Measurements from ENCODE around the gene ACMSD.
A peak's percentile ranks its signal among the peaks of the same experiment; 100 is the strongest.
"Not testable (repeated sequence)": the region's sequence is repeated elsewhere in the genome, so short reads cannot be mapped to it uniquely, and the experiment has no call there.

ACMSD gene

DNA sequence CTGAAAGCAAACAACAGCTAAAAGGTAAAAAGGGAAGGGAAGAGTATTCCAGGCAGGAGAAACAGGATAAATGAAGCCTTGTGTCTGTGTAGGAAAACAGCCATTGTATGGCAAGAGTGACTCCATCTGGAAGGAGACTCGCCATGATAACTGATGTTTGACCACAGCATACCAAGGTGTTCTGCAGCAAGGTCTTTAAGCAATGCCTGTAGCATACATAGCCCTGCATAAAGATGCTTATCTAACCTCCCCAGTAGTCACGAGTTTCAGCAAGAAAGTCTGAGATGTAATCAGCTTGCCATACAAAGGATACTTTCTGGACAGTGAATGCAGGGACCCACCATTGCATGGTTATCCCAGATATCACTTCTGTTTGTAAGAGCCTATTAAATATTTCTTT lies 68.3 kb downstream of the ACMSD start:
- no peak for DNase-seq (ENCODE audit: low read depth in 2 of 2)

DNA sequence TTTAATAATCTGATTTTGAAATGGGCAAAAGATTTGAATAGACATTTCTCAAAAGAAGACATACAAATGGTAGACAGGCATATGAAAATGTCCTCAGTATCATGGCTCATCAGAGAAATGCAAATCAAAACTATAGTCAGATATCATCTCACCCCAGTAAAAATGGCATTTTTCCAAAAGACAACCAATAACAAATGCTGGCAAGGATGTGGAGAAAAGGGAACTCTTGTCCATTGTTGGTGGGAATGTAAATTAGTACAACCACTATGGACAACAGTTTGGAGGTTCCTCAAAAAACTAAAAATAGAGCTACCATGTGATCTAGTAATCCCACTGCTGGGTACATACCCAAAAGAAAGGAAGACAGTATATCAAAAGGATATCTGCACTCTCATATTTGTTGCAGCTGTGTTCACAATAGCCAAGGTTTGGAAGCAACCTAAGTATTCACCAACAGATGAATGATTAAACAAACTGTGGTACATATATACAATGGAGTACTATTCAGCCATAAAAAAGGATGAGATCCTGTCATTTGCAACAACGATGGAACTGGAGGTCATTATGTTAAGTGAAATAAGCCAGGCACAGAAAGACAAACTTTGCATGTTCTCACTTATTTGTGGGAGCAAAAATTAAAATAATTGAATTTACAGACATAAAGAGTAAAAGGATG lies 69.2 kb downstream of the ACMSD start:
- DNase-seq (ENCODE audit: low read depth in 2 of 2) = not testable (repeated sequence)

DNA sequence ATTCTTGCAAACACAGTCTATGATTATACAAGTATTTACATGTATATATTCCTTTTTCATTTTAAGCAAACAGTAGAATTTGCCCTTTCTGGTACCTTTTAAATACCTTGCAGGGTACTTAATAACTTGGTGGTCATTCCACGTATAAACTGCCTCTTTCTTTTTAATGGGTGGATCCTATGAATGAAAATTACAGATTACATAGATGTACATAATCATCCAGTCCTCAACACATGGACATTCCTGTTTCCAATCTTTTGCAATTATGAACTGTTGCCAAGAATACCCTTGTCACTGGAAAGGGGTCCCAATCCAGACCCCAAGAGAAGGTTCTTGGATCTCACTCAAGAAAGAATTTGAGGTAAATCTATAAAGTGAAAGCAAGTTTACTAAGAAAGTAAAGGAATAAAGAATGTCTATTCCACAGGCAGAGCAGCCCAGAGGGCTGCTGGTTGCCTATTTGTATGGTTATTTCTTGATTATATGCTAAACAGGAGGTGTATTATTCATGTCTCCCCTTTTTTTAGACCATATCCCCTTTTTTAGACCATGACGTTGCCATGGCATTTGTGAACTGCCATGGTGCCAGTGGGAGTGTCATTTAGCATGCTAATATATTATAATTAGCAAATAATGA lies 72.5 kb downstream of the ACMSD start:
- DNase-seq (ENCODE audit: low read depth in 2 of 2) = no peak

DNA sequence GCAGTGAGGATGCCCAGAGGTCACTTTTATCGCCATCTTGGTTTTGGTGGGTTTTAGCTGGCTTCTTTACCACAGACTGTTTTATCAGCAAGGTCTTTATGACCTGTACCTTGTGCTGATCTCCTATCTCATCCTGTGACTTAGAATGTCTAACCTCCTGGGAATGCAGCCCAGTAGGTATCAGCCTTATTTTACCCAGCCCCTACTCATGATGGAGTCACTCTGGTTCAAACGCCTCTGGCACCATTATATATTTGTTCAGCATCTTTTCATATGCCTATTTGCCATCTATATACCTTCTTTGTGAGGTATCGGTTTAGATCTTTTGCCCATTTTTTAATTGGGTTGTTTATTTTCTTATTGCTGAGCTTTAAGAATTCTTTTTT lies 73.0 kb downstream of the ACMSD start:
- DNase-seq (ENCODE audit: low read depth in 2 of 2) = no peak

DNA sequence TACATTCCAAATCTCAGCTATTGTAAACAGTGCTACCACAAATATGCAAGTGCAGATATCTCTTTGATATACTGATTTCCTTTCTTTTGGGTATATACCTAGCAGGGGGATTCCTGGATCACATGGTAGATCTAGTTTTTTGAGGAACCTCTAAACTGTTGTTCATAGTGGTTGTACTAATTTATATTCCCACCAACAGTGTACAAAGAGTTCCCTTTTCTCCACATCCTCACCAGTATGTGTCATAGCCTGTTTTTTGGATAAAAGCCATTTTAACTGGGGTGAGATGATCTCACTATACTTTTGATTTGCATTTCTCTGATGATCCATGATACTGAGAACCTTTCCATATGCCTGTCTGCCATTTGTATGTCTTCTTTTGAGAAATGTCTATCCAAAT lies 73.9 kb downstream of the ACMSD start:
- DNase-seq (ENCODE audit: low read depth in 2 of 2) = no peak

DNA sequence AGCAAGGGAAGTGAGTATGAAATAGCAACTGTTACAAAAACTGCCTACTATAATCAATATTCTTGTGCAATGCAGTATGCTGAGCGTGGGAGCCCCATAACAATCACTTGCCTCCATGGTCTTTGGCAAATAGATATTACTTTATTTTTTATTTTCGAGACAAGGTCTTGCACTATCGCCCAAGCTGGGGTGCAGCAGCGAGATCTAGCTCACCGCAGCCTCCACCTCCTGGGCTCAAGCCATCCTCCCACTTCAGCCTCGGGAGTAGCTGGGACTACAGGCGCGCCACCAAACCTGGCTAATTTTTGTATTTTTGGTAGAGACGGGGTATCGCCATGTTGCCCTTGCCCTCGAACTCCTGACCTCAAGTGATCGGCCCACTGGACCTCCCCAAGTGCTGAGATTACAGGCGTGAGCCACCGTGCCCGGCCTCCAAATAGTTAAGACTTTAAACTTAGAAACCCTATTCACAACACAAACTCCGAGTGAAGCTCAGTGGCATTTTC lies 79.0 kb downstream of the ACMSD start:
- DNase-seq (ENCODE audit: low read depth in 2 of 2) = no peak

DNA sequence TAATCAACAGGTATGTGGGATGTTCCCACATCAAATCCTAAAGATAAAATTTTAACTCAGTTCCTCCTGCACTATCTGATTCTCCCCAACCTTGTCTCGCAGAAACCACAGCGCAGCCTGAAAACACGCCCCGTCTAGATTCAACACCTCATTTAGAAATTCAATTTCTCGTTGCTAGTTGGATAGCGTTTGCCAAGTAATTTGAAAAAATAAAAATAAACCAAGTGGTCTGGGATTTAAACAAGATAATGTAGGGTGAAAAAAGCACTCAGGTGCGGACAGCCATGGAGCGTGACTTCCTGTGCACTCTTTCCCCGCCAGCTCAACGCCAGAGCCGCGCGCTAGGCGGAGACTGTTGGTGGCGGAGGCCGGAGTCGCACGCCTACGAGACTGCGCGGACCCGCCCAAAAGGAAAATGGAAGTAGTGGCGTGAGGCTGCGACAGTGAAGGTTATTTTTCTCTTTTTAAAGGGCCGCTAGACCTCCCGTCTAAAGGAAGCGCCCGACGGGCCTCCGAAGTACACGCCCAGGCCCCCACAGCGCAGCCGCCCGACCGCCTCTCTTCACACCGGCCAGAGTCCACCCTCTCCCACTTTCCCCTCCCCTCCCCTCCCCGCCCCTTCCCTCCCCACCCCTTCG lies 79.6 kb downstream of the ACMSD start:
- peak; percentile 63 to 70 for DNase-seq (ENCODE audit: low read depth in 2 of 2)

DNA sequence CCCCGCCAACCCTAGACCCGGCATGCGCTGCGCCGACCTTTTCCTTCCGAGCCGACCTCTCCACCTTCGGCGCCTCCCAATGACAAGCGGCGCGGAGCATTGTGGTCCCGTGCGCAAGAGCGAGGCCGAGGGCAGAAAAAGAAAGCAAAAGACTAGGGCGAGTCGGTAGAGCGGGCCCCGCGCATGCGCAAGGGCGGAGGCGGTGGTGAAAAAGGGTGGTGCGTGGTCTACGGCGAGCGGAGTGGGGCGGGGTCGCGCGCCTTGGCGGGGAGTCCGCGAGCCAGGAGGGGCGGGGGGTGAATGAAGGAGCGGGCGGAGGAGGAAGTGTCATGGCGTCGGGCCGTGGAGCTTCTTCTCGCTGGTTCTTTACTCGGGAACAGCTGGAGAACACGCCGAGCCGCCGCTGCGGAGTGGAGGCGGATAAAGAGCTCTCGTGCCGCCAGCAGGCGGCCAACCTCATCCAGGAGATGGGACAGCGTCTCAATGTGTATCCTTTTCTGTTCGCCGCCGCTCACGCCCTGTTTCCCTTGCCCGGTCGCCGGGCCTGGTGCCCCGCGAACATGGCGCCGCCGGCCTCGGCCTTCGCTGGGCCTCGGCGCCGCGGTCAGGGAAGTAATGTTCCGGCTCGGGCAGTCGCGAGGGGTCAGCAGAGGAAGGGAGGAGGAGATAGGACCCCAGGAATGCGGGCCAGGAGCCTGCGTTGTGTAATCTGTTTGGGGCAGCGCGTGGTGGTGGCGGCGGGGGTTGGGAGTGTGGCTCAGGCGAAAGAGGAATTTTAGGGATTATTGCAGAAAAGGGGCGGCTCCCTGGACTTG lies 80.3 kb downstream of the ACMSD start, which contains the start of gene CCNT2:
TSS of gene CCNT2 (plus strand) at position 297 of the 815 bp plus-strand sequence. CDS start at position 330, 33 bp downstream.
- peak; percentile 98 to 99 for DNase-seq (ENCODE audit: low read depth in 2 of 2)

DNA sequence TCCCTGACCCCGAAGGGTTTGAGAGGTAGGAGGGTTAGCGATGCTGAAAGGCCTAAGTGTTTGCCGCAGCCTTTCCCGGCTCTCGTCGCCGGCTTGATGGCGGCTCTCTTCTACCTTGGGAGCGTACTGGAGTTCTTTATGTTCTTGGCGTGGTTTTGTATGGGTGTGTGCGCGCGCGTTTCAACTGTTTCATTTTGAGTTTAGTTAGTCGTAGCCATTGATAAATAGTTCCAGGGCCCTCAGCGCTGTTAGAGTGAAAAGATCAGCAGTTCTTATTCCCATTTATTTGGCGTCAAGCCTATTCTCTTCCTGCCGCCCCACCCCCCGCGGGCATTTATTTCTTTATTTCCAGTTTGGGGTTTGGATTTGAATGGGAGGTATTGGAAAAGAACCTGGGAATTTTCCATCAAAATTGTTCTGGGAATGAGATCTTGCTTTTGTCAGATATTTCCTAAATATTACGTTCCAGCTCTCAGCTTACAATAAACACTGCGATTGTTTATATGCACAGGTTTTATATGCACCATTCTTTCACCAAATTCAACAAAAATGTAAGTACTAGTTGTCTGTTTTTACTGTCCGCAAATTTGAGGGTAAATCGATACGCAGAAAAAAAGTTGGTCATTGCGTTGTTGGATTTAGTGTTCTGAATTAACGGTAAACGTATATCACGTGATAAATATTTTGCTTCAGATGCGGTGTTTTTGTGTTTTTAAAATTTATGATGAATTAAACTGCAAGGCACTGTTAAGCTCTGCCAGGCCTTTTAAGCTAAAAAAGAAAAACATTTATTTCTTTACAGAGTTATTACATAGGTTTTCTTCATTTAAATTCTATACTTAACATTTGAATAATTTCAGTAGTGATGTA lies 81.2 kb downstream of the ACMSD start:
- peak in 1 of 2 donors; percentile 28 for DNase-seq (ENCODE audit: low read depth in 2 of 2)

DNA sequence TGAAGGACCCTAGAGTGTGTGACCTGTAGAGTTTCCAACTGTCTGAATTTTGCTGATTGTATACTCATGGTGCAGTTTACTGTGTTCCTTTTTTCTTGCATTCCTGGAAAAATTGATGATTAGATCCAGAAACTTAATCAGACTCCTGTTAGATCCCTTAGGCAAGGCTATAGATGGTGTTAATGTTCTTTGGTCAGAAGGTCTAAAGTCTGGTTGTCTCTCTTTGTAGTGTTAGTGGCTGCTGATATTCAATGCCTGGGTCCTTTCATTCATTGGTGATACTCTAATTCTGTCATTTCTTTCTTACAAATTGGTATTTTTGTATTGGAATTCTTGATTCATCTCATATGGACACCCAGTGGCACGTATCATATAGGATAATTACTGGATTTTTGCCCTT lies 86.5 kb downstream of the ACMSD start:
- DNase-seq (ENCODE audit: low read depth in 2 of 2) = no peak

DNA sequence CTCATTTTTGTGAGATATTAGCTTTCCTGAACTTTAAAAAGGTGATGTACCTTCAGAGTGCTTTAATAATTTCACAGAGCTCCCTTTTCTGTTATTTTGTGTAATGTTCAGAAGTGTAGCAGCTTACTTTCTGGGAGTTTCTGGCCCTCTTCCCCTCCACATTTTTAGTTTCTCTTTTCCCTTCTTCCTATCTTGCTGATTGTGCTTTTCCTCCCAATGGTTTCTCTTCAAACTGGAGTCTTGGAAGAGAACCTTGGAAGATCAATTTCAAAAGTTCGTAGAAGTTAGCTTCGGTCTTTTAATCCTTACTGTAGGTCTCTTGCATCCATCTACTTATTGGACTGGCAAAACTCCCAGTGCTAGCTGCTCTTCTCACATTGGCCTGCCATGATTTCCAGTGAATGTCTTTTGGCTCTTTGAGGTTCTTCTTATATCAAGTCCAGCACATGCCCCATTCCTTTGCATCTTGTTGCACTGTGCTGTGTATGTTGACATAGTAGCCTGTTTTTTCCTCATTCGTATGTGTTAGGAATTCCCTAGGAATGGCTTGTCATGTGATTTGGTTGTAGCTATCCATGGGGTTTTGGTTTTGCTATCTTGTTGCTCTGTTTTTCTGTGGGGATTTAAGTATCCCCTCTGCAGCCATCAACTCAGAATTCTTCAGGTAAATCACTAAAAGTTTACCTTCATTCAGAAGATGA lies 88.0 kb downstream of the ACMSD start:
- DNase-seq (ENCODE audit: low read depth in 2 of 2) = no peak

DNA sequence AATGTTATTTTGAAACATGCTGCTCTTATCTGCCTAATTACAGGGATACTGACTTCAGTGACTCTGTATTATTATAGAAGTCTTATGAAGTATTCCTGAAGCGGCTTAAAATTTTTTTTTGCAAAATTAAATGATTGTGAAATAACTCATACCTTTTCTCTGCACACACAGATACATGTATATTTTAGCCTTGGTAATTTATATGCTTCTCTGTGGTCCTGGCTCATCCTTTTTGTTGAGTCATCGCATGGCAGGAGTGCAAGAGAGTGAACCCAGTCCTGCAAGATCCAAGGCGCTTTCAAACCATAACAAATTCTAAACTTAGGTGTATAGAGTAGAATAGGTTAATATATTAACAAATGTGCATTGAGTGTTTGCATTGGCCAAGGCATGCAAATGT lies 88.8 kb downstream of the ACMSD start:
- DNase-seq (ENCODE audit: low read depth in 2 of 2) = no peak

DNA sequence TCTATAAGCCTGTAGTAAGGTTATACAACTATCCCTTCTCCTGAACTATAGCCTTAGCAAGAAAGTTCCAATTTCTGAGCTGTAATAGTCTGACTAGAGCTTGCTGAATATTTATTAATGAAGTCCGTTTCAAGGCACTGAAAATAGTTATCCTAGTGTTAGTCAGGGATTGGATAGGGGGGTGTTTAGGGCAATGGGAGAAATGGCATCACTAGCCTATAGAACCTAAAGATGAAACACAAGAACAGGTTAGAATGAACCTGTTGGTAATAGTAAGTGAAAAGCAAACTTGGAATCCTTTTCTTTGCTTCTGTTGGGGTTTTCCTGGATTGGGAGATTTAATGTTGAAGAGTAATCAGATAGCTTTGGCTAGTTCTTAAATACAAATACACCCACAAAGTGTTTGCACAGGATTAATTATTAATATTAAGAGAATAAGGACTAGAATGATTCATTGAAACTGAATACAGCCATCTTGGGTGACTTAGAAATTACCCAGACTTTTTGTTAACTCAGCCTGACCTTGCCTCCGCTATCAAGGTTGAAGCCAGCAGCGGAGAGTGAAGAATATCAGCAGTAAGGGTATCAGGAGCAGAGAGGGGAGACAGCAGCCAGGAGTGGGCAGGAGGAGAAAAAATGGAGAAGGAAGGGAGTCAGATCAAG lies 94.6 kb downstream of the ACMSD start:
- no peak for DNase-seq (ENCODE audit: low read depth in 2 of 2)

DNA sequence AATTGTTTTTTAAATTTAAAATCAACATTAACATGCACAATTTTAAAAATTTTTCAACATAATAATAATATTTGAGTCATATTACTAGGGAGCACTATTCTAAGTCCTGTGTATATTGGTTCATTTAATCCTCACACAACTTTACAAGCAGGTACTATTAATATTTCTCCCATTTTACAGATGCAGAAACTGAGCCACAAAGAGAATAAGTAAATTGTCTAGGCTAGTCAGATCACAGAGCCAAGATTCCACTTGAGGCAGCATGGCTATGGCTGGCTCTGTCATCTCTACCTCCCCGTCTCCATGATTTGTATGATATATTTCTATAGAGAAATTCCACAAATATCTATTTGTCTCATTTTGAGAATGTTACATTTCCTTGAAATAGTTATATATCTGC lies 95.3 kb downstream of the ACMSD start:
- no peak for DNase-seq (ENCODE audit: low read depth in 2 of 2)

DNA sequence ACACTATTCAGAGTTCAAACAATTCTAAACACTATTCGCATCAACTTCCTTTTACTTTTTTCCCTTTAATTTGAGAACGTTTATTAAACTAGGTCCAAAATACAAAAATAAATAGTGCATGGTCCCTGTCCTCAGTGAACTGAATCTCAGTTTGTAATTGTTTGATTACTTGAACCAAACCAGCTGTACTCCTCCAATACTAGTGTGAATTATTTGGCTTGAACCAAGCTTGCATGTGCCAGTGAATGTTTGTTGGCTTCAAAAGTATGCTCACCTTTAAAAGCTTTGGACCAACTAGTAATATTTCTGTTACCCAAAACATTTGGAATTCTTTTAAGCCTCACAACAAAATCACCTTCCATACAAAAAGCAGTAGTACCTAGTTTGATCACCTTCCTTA lies 95.7 kb downstream of the ACMSD start:
- no peak for DNase-seq (ENCODE audit: low read depth in 2 of 2)

DNA sequence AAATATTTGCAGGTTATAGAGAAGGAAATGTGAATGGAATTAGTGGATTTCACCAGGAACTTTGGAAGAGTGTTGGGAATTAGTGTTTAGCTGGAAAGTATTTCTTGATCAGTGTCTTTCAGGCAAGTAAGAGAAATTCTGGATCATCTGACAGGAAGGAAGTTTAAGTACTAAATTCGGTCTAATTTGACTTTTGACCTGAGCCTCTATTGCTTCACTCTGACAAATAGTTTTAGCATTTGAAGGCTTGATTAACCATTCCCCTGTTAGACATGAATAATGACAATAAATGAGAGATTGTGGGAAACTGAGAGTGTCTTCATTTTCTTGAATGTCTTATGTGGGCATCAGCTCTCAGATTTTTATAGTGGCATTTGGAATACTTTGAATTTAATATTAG lies 96.2 kb downstream of the ACMSD start:
- DNase-seq (ENCODE audit: low read depth in 2 of 2) = no peak

DNA sequence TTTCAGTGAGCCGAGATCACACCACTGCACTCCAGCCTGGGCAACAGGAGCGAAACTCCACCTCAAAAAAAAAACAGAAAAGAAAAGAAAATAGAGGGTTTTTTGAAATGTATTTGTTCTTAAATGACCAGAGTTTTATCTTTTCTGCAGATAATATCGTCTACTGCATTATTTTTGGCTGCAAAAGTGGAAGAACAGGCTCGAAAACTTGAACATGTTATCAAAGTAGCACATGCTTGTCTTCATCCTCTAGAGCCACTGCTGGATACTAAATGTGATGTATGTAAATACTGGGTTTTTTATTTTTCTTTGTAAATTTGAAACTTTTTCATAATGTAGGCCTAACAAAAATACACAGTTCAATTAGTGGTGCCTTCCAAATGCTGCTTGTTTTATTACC lies 98.3 kb downstream of the ACMSD start:
- DNase-seq (ENCODE audit: low read depth in 2 of 2) = no peak

DNA sequence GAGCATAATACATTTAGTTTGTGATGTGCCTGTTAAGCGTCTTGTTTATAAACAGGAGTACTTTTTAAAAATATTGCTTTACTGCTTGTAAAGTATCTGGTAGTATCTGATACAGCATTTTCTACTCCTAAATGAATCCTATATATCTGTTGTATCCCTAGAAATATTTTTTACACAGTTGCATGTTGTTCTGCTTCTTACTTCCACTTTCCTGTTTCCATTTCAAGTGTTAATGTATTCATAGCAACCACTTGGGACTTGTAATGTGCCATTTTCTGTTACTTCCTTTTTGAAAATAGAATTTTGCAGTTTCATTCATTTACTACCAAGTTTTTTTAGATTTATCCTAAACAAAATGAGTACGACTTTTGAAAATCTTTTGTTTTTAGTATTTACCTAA lies 105.1 kb downstream of the ACMSD start:
- no peak for DNase-seq (ENCODE audit: low read depth in 2 of 2)

DNA sequence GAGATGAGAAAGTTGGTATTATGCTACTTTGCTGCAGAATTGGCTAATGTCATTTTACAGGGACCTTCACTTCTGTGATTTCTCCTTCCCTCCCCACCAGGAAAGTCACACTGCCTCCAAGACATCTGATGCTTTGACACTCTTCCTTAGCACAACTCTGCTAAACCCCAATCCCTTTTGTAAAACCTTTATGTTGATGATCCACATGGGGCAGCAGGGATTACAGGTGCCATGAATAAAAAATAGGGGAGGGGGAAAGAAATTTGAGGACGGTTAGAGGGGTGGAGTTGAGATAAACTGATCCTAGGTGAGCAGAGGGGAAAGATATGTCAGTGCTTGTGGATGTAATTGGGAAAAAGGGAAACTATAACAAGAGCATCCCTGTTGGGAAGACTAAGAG lies 106.6 kb downstream of the ACMSD start:
- no peak for DNase-seq (ENCODE audit: low read depth in 2 of 2)

DNA sequence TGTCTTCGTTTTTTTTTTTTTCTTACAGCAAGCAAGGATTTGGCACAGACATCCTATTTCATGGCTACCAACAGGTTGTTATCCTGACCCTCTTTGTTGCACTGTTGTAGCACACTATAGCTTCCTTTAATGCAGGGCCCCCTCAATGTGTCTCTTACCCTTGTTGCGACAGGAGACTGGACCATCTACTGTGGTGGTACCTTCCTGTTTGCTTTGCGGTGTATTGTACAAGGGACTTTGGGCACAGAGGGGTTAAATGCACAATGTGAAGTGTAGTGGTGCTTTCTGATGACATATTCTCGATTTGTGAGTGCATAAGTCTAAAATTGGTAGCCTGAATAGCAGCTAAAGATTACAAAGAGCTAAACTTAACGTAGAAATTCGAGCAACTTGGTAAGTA lies 107.7 kb downstream of the ACMSD start:
- DNase-seq (ENCODE audit: low read depth in 2 of 2) = no peak

Measured in stimulated activated CD4-positive, alpha-beta T cell treated with anti-CD3 and anti-CD28 coated beads, Interleukin-1b, Interleukin-23, amount 100 ng/mL, for 1 hour (primary cell).